ENCODE data around the gene GALNT10. TPM values are rescaled to one million over a fixed set of nuclear protein-coding genes. Genes with fewer than 3 reads are reported as not detected.

GALNT10 gene
- total RNA-seq, 1 experiment from 2014 or later, result 22.9 TPM

DNA sequence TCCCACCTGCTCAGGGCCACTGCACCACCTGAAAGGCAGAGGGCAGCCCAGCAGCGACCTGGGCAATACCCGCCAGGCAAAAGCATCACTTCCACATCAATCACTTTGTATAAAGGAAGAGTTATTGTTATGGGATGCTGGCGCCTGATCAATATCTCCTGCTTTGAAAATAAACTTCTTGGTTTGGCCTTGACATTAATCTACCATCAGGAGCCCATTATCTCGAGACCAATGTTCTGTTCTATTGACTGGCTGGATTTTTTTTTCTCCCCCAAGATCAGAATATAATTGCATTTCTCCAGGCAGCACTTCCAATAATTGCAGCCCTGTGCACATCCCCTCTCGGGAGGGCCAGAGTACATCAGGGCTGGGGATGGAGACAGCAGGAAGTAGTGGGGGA lies 210.8 kb downstream of the GALNT10 start:
- H3K27me3 Mint-ChIP-seq (ENCODE audit: low read depth), result no peaks in the 10 kb centered on the region
- no peak for ATAC-seq
- TF ChIP-seq, protein P1, sequence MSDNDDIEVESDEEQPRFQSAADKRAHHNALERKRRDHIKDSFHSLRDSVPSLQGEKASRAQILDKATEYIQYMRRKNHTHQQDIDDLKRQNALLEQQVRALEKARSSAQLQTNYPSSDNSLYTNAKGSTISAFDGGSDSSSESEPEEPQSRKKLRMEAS (CRISPR knock-in tag; IDR thresholded peaks at IDR 0.05), result no peak
- TF ChIP-seq GRHL2 (CRISPR knock-in tag; IDR thresholded peaks at IDR 0.05; ENCODE audit: insufficient replicate concordance, severe bottlenecking), result no peak
- peaks cover 15% of the 10 kb centered on the region for H3K4me1 Mint-ChIP-seq
- no peak overlapping the region for H3K4me3 Mint-ChIP-seq
- CTCF ChIA-PET, result no interaction called here
- POLR2A ChIA-PET, result no interaction called here
- DNase-seq (ENCODE audit: low spot score), result no peak
- H3K36me3 Mint-ChIP-seq, result no peaks in the 10 kb centered on the region
- H3K27ac Mint-ChIP-seq, result no peak overlapping the region; the same call in 1 of the 2 replicates
- no peaks in the 10 kb centered on the region for H3K9me3 Mint-ChIP-seq

DNA sequence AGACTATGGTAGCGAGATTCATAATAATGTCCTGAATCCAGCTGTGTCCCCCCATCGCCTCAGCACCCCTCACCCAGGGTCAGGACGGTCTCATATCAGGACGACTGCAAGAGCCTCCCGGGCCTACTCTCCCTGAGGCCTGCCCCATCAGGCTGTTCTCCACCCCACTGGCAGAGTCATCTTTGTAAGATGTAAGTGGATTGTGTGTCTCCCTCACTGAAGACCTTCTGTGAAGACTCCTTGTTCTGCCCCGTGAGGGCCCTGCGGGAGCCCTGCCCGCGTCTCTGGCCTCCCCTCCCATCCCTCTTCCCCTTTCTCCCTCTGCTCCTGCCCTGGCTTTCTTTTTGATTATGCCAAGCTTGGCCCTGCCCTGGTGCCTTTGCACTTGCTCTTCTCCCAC lies 211.4 kb downstream of the GALNT10 start:
- Mint-ChIP-seq H3K27ac (no peak overlapping the region), H3K4me1 (peaks cover 13% of the 10 kb centered on the region), H3K4me3 (no peak overlapping the region), H3K27me3 (ENCODE audit: low read depth) (no peaks in the 10 kb centered on the region), H3K36me3 (no peaks in the 10 kb centered on the region), H3K9me3 (no peaks in the 10 kb centered on the region)
- POLR2A ChIA-PET, result no interaction called here
- ATAC-seq (no peak), DNase-seq (ENCODE audit: low spot score) (no peak)
- CTCF ChIA-PET, result no interaction called here
- TF ChIP-seq, protein P1 (CRISPR knock-in tag; IDR thresholded peaks at IDR 0.05), result no peak
- TF ChIP-seq, protein P2, sequence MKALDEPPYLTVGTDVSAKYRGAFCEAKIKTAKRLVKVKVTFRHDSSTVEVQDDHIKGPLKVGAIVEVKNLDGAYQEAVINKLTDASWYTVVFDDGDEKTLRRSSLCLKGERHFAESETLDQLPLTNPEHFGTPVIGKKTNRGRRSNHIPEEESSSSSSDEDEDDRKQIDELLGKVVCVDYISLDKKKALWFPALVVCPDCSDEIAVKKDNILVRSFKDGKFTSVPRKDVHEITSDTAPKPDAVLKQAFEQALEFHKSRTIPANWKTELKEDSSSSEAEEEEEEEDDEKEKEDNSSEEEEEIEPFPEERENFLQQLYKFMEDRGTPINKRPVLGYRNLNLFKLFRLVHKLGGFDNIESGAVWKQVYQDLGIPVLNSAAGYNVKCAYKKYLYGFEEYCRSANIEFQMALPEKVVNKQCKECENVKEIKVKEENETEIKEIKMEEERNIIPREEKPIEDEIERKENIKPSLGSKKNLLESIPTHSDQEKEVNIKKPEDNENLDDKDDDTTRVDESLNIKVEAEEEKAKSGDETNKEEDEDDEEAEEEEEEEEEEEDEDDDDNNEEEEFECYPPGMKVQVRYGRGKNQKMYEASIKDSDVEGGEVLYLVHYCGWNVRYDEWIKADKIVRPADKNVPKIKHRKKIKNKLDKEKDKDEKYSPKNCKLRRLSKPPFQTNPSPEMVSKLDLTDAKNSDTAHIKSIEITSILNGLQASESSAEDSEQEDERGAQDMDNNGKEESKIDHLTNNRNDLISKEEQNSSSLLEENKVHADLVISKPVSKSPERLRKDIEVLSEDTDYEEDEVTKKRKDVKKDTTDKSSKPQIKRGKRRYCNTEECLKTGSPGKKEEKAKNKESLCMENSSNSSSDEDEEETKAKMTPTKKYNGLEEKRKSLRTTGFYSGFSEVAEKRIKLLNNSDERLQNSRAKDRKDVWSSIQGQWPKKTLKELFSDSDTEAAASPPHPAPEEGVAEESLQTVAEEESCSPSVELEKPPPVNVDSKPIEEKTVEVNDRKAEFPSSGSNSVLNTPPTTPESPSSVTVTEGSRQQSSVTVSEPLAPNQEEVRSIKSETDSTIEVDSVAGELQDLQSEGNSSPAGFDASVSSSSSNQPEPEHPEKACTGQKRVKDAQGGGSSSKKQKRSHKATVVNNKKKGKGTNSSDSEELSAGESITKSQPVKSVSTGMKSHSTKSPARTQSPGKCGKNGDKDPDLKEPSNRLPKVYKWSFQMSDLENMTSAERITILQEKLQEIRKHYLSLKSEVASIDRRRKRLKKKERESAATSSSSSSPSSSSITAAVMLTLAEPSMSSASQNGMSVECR (CRISPR knock-in tag; IDR thresholded peaks at IDR 0.05; ENCODE audit: borderline replicate concordance), result no peak
- TF ChIP-seq, protein P3, sequence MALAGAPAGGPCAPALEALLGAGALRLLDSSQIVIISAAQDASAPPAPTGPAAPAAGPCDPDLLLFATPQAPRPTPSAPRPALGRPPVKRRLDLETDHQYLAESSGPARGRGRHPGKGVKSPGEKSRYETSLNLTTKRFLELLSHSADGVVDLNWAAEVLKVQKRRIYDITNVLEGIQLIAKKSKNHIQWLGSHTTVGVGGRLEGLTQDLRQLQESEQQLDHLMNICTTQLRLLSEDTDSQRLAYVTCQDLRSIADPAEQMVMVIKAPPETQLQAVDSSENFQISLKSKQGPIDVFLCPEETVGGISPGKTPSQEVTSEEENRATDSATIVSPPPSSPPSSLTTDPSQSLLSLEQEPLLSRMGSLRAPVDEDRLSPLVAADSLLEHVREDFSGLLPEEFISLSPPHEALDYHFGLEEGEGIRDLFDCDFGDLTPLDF (CRISPR knock-in tag; IDR thresholded peaks at IDR 0.05), result no peak
- TF ChIP-seq, protein P4, sequence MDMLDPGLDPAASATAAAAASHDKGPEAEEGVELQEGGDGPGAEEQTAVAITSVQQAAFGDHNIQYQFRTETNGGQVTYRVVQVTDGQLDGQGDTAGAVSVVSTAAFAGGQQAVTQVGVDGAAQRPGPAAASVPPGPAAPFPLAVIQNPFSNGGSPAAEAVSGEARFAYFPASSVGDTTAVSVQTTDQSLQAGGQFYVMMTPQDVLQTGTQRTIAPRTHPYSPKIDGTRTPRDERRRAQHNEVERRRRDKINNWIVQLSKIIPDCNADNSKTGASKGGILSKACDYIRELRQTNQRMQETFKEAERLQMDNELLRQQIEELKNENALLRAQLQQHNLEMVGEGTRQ (CRISPR knock-in tag; IDR thresholded peaks at IDR 0.05), result no peak
- TF ChIP-seq NR2C2 (CRISPR knock-in tag; IDR thresholded peaks at IDR 0.05) (no peak), ESRRA (CRISPR knock-in tag; IDR thresholded peaks at IDR 0.05; ENCODE audit: borderline replicate concordance) (no peak), SMAD3 (CRISPR knock-in tag; IDR thresholded peaks at IDR 0.05; ENCODE audit: borderline replicate concordance) (no peak), MYBL2 (CRISPR knock-in tag; IDR thresholded peaks at IDR 0.05) (no peak), TP53 (CRISPR knock-in tag; IDR thresholded peaks at IDR 0.05) (no peak), ZNF317 (CRISPR knock-in tag; IDR thresholded peaks at IDR 0.05; ENCODE audit: borderline replicate concordance, low read depth) (no peak)
- TF ChIP-seq, protein P5, sequence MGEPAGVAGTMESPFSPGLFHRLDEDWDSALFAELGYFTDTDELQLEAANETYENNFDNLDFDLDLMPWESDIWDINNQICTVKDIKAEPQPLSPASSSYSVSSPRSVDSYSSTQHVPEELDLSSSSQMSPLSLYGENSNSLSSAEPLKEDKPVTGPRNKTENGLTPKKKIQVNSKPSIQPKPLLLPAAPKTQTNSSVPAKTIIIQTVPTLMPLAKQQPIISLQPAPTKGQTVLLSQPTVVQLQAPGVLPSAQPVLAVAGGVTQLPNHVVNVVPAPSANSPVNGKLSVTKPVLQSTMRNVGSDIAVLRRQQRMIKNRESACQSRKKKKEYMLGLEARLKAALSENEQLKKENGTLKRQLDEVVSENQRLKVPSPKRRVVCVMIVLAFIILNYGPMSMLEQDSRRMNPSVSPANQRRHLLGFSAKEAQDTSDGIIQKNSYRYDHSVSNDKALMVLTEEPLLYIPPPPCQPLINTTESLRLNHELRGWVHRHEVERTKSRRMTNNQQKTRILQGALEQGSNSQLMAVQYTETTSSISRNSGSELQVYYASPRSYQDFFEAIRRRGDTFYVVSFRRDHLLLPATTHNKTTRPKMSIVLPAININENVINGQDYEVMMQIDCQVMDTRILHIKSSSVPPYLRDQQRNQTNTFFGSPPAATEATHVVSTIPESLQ (CRISPR knock-in tag; IDR thresholded peaks at IDR 0.05), result no peak
- TF ChIP-seq, protein P6, sequence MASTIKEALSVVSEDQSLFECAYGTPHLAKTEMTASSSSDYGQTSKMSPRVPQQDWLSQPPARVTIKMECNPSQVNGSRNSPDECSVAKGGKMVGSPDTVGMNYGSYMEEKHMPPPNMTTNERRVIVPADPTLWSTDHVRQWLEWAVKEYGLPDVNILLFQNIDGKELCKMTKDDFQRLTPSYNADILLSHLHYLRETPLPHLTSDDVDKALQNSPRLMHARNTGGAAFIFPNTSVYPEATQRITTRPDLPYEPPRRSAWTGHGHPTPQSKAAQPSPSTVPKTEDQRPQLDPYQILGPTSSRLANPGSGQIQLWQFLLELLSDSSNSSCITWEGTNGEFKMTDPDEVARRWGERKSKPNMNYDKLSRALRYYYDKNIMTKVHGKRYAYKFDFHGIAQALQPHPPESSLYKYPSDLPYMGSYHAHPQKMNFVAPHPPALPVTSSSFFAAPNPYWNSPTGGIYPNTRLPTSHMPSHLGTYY (CRISPR knock-in tag; IDR thresholded peaks at IDR 0.05), result no peak
- TF ChIP-seq, protein P7, sequence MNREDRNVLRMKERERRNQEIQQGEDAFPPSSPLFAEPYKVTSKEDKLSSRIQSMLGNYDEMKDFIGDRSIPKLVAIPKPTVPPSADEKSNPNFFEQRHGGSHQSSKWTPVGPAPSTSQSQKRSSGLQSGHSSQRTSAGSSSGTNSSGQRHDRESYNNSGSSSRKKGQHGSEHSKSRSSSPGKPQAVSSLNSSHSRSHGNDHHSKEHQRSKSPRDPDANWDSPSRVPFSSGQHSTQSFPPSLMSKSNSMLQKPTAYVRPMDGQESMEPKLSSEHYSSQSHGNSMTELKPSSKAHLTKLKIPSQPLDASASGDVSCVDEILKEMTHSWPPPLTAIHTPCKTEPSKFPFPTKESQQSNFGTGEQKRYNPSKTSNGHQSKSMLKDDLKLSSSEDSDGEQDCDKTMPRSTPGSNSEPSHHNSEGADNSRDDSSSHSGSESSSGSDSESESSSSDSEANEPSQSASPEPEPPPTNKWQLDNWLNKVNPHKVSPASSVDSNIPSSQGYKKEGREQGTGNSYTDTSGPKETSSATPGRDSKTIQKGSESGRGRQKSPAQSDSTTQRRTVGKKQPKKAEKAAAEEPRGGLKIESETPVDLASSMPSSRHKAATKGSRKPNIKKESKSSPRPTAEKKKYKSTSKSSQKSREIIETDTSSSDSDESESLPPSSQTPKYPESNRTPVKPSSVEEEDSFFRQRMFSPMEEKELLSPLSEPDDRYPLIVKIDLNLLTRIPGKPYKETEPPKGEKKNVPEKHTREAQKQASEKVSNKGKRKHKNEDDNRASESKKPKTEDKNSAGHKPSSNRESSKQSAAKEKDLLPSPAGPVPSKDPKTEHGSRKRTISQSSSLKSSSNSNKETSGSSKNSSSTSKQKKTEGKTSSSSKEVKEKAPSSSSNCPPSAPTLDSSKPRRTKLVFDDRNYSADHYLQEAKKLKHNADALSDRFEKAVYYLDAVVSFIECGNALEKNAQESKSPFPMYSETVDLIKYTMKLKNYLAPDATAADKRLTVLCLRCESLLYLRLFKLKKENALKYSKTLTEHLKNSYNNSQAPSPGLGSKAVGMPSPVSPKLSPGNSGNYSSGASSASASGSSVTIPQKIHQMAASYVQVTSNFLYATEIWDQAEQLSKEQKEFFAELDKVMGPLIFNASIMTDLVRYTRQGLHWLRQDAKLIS (CRISPR knock-in tag; IDR thresholded peaks at IDR 0.05; ENCODE audit: borderline replicate concordance), result no peak
- TF ChIP-seq, protein P8, sequence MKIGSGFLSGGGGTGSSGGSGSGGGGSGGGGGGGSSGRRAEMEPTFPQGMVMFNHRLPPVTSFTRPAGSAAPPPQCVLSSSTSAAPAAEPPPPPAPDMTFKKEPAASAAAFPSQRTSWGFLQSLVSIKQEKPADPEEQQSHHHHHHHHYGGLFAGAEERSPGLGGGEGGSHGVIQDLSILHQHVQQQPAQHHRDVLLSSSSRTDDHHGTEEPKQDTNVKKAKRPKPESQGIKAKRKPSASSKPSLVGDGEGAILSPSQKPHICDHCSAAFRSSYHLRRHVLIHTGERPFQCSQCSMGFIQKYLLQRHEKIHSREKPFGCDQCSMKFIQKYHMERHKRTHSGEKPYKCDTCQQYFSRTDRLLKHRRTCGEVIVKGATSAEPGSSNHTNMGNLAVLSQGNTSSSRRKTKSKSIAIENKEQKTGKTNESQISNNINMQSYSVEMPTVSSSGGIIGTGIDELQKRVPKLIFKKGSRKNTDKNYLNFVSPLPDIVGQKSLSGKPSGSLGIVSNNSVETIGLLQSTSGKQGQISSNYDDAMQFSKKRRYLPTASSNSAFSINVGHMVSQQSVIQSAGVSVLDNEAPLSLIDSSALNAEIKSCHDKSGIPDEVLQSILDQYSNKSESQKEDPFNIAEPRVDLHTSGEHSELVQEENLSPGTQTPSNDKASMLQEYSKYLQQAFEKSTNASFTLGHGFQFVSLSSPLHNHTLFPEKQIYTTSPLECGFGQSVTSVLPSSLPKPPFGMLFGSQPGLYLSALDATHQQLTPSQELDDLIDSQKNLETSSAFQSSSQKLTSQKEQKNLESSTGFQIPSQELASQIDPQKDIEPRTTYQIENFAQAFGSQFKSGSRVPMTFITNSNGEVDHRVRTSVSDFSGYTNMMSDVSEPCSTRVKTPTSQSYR (CRISPR knock-in tag; IDR thresholded peaks at IDR 0.05), result no peak

Data from WTC11 (cell line).